Measurements from ENCODE around the gene CNDP1.

DNA sequence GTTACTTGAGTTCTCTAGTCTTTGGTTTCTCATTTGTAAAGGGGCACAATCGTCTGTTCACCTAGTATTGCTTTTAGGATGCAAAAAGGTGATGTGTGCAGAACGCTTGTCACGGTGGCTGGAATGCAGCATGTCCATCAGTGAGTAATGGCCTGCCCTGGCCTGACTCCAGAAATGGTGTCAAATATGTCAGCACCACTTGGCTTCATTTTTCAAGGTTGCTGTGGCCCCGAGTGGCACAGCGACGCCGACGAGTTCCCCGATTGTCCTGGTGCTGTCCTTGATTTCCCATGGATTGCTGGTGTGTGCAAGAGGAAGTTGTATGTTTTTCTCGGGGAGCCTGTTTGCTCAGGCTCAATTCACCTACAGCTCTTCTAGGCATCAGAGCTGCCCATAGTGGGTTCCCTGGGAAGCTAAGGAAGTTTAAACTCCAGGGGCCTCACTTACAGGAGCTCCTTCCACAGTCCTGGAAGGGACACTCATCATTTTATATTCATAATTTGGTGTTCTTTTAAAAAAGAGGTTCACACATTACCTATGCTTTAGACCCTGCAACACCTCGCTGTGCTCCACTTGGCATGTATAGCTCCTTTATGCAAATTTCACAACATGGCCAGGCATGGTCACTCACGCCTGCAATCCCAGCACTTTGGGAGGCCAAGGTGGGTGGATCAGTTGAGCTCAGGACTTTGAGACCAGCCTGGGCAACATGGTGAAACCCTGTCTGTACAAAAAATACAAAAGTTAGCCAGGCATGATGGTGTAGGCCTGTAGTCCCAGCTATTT lies 37.8 kb downstream of the CNDP1 start:
- TF ChIP-seq, protein P1, sequence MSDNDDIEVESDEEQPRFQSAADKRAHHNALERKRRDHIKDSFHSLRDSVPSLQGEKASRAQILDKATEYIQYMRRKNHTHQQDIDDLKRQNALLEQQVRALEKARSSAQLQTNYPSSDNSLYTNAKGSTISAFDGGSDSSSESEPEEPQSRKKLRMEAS (IDR thresholded peaks at IDR 0.05; ENCODE audit: low read depth) = no peak
- TF ChIP-seq EP300 (IDR thresholded peaks at IDR 0.05; ENCODE audit: borderline replicate concordance in 1 of 2, low read depth in 1 of 2, low read length in 1 of 2) (no peak), TEAD4 (IDR thresholded peaks at IDR 0.05; ENCODE audit: borderline replicate concordance, insufficient read depth) (no peak), SMC3 (IDR thresholded peaks at IDR 0.05; ENCODE audit: low read depth, low read length) (no peak), RAD21 (IDR thresholded peaks at IDR 0.05; ENCODE audit: low read length) (no peak), FOSL2 (IDR thresholded peaks at IDR 0.05; ENCODE audit: borderline replicate concordance, low read depth) (no peak), FOXM1 (IDR thresholded peaks at IDR 0.05; ENCODE audit: low read depth) (no peak), POLR2AphosphoS5 (IDR thresholded peaks at IDR 0.05; ENCODE audit: low read depth, low read length) (no peak), RCOR1 (IDR thresholded peaks at IDR 0.05; ENCODE audit: low read length) (no peak), NRF1 (IDR thresholded peaks at IDR 0.05; ENCODE audit: low read depth, low read length) (no peak)
- TF ChIP-seq, protein P2, sequence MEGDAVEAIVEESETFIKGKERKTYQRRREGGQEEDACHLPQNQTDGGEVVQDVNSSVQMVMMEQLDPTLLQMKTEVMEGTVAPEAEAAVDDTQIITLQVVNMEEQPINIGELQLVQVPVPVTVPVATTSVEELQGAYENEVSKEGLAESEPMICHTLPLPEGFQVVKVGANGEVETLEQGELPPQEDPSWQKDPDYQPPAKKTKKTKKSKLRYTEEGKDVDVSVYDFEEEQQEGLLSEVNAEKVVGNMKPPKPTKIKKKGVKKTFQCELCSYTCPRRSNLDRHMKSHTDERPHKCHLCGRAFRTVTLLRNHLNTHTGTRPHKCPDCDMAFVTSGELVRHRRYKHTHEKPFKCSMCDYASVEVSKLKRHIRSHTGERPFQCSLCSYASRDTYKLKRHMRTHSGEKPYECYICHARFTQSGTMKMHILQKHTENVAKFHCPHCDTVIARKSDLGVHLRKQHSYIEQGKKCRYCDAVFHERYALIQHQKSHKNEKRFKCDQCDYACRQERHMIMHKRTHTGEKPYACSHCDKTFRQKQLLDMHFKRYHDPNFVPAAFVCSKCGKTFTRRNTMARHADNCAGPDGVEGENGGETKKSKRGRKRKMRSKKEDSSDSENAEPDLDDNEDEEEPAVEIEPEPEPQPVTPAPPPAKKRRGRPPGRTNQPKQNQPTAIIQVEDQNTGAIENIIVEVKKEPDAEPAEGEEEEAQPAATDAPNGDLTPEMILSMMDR (IDR thresholded peaks at IDR 0.05) = no peak
- TF ChIP-seq, protein P3, sequence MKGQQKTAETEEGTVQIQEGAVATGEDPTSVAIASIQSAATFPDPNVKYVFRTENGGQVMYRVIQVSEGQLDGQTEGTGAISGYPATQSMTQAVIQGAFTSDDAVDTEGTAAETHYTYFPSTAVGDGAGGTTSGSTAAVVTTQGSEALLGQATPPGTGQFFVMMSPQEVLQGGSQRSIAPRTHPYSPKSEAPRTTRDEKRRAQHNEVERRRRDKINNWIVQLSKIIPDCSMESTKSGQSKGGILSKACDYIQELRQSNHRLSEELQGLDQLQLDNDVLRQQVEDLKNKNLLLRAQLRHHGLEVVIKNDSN (IDR thresholded peaks at IDR 0.05; ENCODE audit: borderline replicate concordance, low read depth) = no peak
